B cell (primary cell): ENCODE results near the gene GSE1. TPM values are rescaled to one million over a fixed set of nuclear protein-coding genes. Genes with fewer than 3 reads are reported as not detected.

Experiments used
- ATAC-seq: fragments of 200-7000 bp; cut with Tn5 transposase; one replicate; pipeline ENCODE4 v1.10.0; 2021; ENCODE audit warnings: low read depth, mild to moderate bottlenecking, moderate number of reproducible peaks, moderate library complexity
- CTCF ChIA-PET: fragments of 350-600 bp; sonication (Branson Sonifier 250); formaldehyde crosslinking; loops from one replicate; lab custom pipeline; 2021; ENCODE audit warnings: antibody characterized with exemption, inconsistent platforms; lab: Charles Lee
- POLR2A ChIA-PET: fragments of 350-600 bp; sonication (Branson Sonifier 250); formaldehyde crosslinking; loops from one replicate; lab custom pipeline; 2021; ENCODE audit warnings: antibody characterized with exemption; lab: Charles Lee
- DNase-seq: peaks from one replicate; pipeline ENCODE4 v3.0.0; 2013
- H2AFZ ChIP-seq: 2 replicates; pipeline ENCODE4 v1.6.1; 2012; ENCODE audit warnings: mild to moderate bottlenecking, low read depth, low read length; ENCODE audit not compliant: insufficient read depth, poor library complexity, severe bottlenecking
- H3K27ac ChIP-seq, 2 donors: 1 replicate in 1 of 2; 2 replicates in 1 of 2; pipeline ENCODE4 v1.5.1; 2012 to 2013; ENCODE audit warnings: low read length in 2 of 2, mild to moderate bottlenecking in 2 of 2, moderate library complexity in 1 of 2
- H3K27me3 ChIP-seq, 4 experiments: fragments of 200-600 bp in 1 of 4; sonication (generic) in 1 of 4; replicated peaks in 1 of 4; 1 replicate in 2 of 4; 2 replicates in 2 of 4; pipeline versions ENCODE4 v1.6.1 to v1.7.0; 2013 to 2016; ENCODE audit warnings: low read length in 3 of 4, mild to moderate bottlenecking in 2 of 4, mixed read lengths in 1 of 4, moderate library complexity in 1 of 4; ENCODE audit not compliant: insufficient read depth in 4 of 4, control insufficient read depth in 3 of 4; ENCODE audit errors: control extremely low read depth in 1 of 4
- H3K36me3 ChIP-seq, 2 experiments: replicated peaks in 1 of 2; 1 replicate in 1 of 2; 2 replicates in 1 of 2; pipeline versions ENCODE4 v1.6.1 to v1.7.1; 2013; ENCODE audit warnings: low read length in 1 of 2; ENCODE audit not compliant: insufficient read depth in 2 of 2, control insufficient read depth in 1 of 2; ENCODE audit errors: control extremely low read depth in 1 of 2, extremely low read depth in 1 of 2
- H3K4me1 ChIP-seq, 2 donors: fragments of 200-600 bp in 1 of 2; sonication (generic) in 1 of 2; 1 replicate in 1 of 2; 2 replicates in 1 of 2; pipeline versions ENCODE4 v1.5.1 to v1.6.1; 2013 to 2017; ENCODE audit warnings: low read length in 2 of 2; ENCODE audit not compliant: control insufficient read depth in 2 of 2, insufficient read depth in 2 of 2
- H3K4me2 ChIP-seq: replicated peaks from 2 replicates; pipeline ENCODE3; 2012; ENCODE audit warnings: mild to moderate bottlenecking, low read depth, low read length; ENCODE audit not compliant: poor library complexity, severe bottlenecking
- H3K4me3 ChIP-seq, 5 experiments: fragments of 200-600 bp in 1 of 5; sonication (generic) in 1 of 5; 1 replicate in 3 of 5; 2 replicates in 2 of 5; pipeline versions ENCODE4 v1.5.1 to v1.7.0; 2011 to 2016; ENCODE audit warnings: low read length in 4 of 5, mild to moderate bottlenecking in 4 of 5, low read depth in 2 of 5, control low read depth in 1 of 5, moderate library complexity in 1 of 5; ENCODE audit not compliant: insufficient read depth in 1 of 5; ENCODE audit errors: control extremely low read depth in 1 of 5, extremely low read depth in 1 of 5
- H3K79me2 ChIP-seq: fragments of 200-600 bp; sonication (generic); one replicate; pipeline ENCODE4 v1.6.0; 2016; ENCODE audit warnings: low read length; ENCODE audit not compliant: control insufficient read depth, insufficient read depth
- H3K9ac ChIP-seq: fragments of 200-600 bp; sonication (generic); 2 replicates; pipeline ENCODE4 v1.6.1; 2017; ENCODE audit warnings: mild to moderate bottlenecking, low read length, moderate library complexity
- H3K9me3 ChIP-seq, 3 donors: one replicate each; pipeline versions ENCODE4 v1.6.1 to v1.7.1; 2013; ENCODE audit warnings: low read length in 2 of 3; ENCODE audit not compliant: control insufficient read depth in 2 of 3, insufficient read depth in 1 of 3; ENCODE audit errors: control extremely low read depth in 1 of 3
- H4K20me1 ChIP-seq: 2 replicates; pipeline ENCODE4 v1.6.0; 2012; ENCODE audit warnings: mild to moderate bottlenecking, low read length; ENCODE audit not compliant: insufficient read depth, control insufficient read depth, poor library complexity, severe bottlenecking
- H3K27ac Mint-ChIP-seq: one replicate; pipeline ENCODE4 v1.8.0; 2021; ENCODE audit warnings: mixed read lengths
- H3K27me3 Mint-ChIP-seq: one replicate; pipeline ENCODE4 v1.8.0; 2021; ENCODE audit warnings: mixed read lengths
- H3K4me1 Mint-ChIP-seq: one replicate; pipeline ENCODE4 v1.8.0; 2021; ENCODE audit warnings: mixed read lengths
- H3K4me3 Mint-ChIP-seq: one replicate; pipeline ENCODE4 v1.8.0; 2021; ENCODE audit warnings: mixed read lengths
- H3K9me3 Mint-ChIP-seq: one replicate; pipeline ENCODE4 v1.8.0; 2022; ENCODE audit warnings: mixed read lengths; ENCODE audit not compliant: insufficient read depth
- CTCF ChIP-seq: fragments of 200-600 bp; IDR thresholded peaks from one replicate; pipeline ENCODE4 v1.8.0; 2022; ENCODE audit warnings: antibody characterized with exemption, mild to moderate bottlenecking
- EZH2 ChIP-seq: IDR thresholded peaks from 2 replicates; pipeline ENCODE4 v1.6.1; 2012; ENCODE audit warnings: borderline replicate concordance, low read depth, mild to moderate bottlenecking, moderate library complexity, low read length; ENCODE audit not compliant: insufficient read depth, poor library complexity, severe bottlenecking
- WGBS: methylation state at CpG from one replicate; pipeline ENCODE4 v1.1.5; 2013; ENCODE audit warnings: missing lambda C conversion rate; ENCODE audit not compliant: insufficient coverage; 5-methylcytosine and 5-hydroxymethylcytosine counted together
- intact Hi-C: fragments of 100-400 bp; cut with micrococcal nuclease; formaldehyde crosslinking; loops from one replicate; pipeline ENCODE4 v1.10.0; 2022
- polyA plus RNA-seq: library from polyadenylated mRNA; depleted of rRNA; stranded (reverse); fragments of >200 nt; gene quantifications from 2 replicates; pipeline ENCODE4 v1.2.3, GENCODE V29; 2012
- total RNA-seq, 2 donors: library from RNA; stranded (reverse); fragments of 120-200 nt in 1 of 2; gene quantifications; 1 replicate in 1 of 2; 2 replicates in 1 of 2; pipeline versions ENCODE4 v1.2.3 to v1.2.4, GENCODE V29; 2013 to 2022

GSE1 gene
- total and polyA plus RNA-seq, 2 donors (not counting 1 experiment from before 2014, with no cell fraction given) = 57.3 to 76.1 TPM

GRCh38 chr16:85712801-85713200, 99.7 kb downstream of the GSE1 start:
- peaks cover 24% of the 10 kb centered on the region for H3K79me2 ChIP-seq
- no peak overlapping the region for H3K9ac ChIP-seq
- ChIA-PET POLR2A (no interaction called here), CTCF (no interaction called here)
- H3K9me3 ChIP-seq = peaks cover 0 to 17% (median 6%) of the 10 kb centered on the region in 3 donors
- peaks cover 0 to 39% of the 10 kb centered on the region in 2 experiments for H3K36me3 ChIP-seq
- no peak overlapping the region for H2AFZ ChIP-seq
- peaks cover 0 to 17% of the 10 kb centered on the region in 2 donors for H3K4me1 ChIP-seq
- WGBS = 85% methylated on average over 9 of the region's 9 CpGs
- H4K20me1 ChIP-seq = peaks cover 70% of the 10 kb centered on the region
- no peak for DNase-seq
- no peak for ATAC-seq
- H3K4me3 ChIP-seq = no peak overlapping the region
- Mint-ChIP-seq H3K27me3 (no peaks in the 10 kb centered on the region), H3K27ac (no peak overlapping the region), H3K4me1 (peaks cover 12% of the 10 kb centered on the region), H3K9me3 (peaks cover 3% of the 10 kb centered on the region), H3K4me3 (no peak overlapping the region)
- no peak overlapping the region for H3K4me2 ChIP-seq
- no peak for TF ChIP-seq CTCF
- TF ChIP-seq EZH2 = no peak
- H3K27me3 ChIP-seq = no peaks in the 10 kb centered on the region
- no peak overlapping the region for H3K27ac ChIP-seq
- intact Hi-C loops = no loop called here

GRCh38 chr16:85715169-85716021, 102.3 kb downstream of the GSE1 start:
- Histone ChIP-seq H3K79me2 (peaks cover 39% of the 10 kb centered on the region), H3K27me3 (no peaks in the 10 kb centered on the region), H3K4me2 (no peak overlapping the region), H3K36me3 (peaks cover 1 to 28% of the 10 kb centered on the region in 2 experiments), H2AFZ (no peak overlapping the region), H3K4me1 (peaks cover 7 to 34% of the 10 kb centered on the region in 2 donors), H3K4me3 (no peak overlapping the region), H3K27ac (no peak overlapping the region), H4K20me1 (peaks cover 77% of the 10 kb centered on the region), H3K9me3 (peaks cover 0 to 17% (median 6%) of the 10 kb centered on the region in 3 donors), H3K9ac (no peak overlapping the region)
- CTCF ChIA-PET = interaction anchor here (0.7 to 5.8 kb wide), 7 partner anchors 11 to 414 kb away, joined by 3 to 77 read pairs (median 4); no protein-coding TSS in a partner anchor
- ATAC-seq (no peak), DNase-seq (no peak)
- Mint-ChIP-seq H3K9me3 (peaks cover 3% of the 10 kb centered on the region), H3K27ac (peak overlapping the region; percentile 22), H3K27me3 (no peaks in the 10 kb centered on the region), H3K4me3 (no peak overlapping the region), H3K4me1 (peaks cover 27% of the 10 kb centered on the region)
- TF ChIP-seq CTCF (no peak), EZH2 (no peak)
- WGBS = 39% methylated on average over 21 of the region's 22 CpGs
- POLR2A ChIA-PET = interaction anchor here (0.6 to 0.7 kb wide), 2 partner anchors 29 to 293 kb away, joined by 4 to 8 read pairs; no protein-coding TSS in a partner anchor
- intact Hi-C loops = no loop called here
